Measurements from ENCODE around the gene DLX6.
A peak's percentile ranks its signal among the peaks of the same experiment; 100 is the strongest.

Gene DLX6

DNA sequence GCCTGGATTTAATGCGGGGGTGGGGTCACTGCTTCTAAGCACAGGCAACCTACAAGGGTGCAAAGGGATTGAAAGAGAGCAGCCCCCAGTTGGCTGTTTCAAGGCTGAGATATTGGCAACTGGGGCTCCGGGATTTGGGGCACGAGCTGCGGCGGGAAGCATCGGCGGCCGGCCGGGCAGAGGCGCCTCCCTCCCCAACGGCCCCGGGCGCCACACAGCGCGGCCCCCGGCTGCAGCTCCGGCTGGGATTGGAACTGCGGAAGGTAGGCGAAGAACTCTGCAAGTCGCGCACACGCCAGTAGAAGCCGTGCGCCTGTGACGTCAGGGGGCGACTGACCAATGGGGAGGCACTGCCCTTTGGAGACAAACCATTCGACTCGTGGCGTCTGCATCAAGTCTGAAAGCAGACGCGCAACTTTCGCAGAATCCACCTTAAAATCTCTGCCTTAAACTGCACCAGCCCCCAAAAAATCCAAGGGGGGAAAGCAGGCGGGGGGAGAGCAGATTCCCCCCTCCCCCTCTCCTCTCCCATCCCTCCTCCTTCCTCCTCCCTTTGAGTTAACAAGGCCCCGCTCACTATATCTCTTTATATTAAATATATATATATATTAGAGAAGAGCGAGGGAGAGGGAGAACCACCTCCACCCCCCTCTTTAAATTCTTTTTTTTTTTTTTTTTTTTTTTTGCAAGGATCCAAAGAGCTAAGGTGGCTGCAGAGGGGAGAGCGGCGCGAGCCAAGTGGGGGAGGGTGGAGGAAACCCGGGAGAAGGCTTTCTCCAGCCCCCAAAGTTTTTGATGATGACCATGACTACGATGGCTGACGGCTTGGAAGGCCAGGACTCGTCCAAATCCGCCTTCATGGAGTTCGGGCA, at the start of gene DLX6:
Gene DLX6 (plus strand): TSS at position 371 of the 872 bp plus-strand sequence. CDS start 425 bp downstream, at position 796.
- TF ChIP-seq, protein P1, sequence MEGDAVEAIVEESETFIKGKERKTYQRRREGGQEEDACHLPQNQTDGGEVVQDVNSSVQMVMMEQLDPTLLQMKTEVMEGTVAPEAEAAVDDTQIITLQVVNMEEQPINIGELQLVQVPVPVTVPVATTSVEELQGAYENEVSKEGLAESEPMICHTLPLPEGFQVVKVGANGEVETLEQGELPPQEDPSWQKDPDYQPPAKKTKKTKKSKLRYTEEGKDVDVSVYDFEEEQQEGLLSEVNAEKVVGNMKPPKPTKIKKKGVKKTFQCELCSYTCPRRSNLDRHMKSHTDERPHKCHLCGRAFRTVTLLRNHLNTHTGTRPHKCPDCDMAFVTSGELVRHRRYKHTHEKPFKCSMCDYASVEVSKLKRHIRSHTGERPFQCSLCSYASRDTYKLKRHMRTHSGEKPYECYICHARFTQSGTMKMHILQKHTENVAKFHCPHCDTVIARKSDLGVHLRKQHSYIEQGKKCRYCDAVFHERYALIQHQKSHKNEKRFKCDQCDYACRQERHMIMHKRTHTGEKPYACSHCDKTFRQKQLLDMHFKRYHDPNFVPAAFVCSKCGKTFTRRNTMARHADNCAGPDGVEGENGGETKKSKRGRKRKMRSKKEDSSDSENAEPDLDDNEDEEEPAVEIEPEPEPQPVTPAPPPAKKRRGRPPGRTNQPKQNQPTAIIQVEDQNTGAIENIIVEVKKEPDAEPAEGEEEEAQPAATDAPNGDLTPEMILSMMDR (conservative IDR thresholded peaks at IDR 0.05; ENCODE audit: control insufficient read depth, insufficient read depth, low read depth, low read length): no peak
- H3K4me3 ChIP-seq (ENCODE audit: control insufficient read depth, low read depth, low read length): peak within 1 kb of the TSS; percentile 12
- DNase-seq (ENCODE audit: low read depth): peak; percentile 56

DNA sequence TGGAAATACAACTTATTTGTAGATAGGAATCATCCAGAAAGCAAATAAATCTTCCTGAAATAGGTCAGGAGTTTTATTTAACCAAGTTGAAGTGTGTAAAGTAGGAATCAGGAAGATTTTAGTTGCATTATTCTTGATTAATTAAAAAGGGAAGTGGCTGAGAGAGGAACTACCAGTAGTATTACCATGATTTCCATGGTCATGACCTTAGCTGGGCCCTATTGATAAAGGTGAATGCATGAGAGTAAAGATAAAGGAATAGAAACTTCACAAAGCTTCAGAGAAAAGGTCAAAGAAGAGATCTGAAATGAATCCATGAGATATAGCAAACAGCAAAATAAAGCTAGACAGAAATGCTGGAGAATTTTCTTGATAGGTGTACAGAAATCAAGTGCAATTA, 46.2 kb upstream of the DLX6 start:
- TF ChIP-seq, protein P1 (conservative IDR thresholded peaks at IDR 0.05; ENCODE audit: control insufficient read depth, insufficient read depth, low read depth, low read length): no peak
- DNase-seq (ENCODE audit: low read depth): no peak
- H3K4me3 ChIP-seq (ENCODE audit: control insufficient read depth, low read depth, low read length): no peak overlapping the region

DNA sequence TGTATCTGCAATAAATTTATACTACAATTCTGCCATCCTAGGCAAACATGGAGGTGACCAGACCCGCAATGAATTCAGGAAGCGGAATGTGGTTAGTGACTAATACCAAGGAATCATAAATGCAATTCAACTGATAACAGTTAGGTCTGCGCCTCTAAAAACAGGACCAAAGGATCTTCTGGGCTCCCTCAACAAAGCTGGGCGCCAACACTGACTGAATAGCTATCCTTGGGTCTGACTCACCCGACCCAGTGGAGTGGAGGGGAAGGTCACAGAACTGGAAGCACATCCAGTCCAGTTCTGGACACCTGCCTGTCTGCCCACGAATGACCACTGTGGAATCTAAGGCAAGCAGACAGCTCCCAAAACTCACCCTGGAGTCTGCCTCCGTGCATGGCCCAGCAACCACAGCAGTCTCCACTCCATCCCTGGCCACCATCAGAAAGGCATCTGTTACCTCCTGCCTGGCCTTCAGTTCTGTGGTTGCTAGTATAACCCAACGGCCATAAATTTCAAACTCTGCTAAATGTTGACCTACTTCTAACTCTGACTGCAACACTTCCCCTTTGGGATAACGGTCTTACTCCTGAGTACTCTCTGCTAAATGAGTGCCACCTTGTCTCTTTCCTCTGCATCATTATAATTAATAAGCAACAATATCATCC, 43.0 kb upstream of the DLX6 start:
- no peak for DNase-seq (ENCODE audit: low read depth)
- no peak overlapping the region for H3K4me3 ChIP-seq (ENCODE audit: control insufficient read depth, low read depth, low read length)

DNA sequence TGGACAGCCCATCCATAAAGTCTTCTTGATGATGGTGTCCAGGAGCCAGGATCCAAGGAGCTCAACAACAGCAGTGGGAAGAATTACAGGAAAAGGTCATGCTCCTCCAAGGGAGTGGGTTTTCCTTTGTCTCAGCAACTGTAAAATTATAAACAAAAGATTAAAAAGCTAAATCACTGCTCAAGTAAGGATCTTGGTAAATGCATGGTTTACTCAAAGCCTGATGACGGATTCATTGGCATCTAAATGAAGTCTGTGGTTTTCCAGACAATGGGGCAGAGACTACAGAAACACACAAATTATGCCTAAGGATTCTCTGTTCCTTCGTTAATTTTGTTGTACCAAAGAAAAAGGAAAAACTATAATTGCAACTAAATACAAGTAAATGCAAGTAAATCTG, 36.4 kb upstream of the DLX6 start:
- TF ChIP-seq, protein P1 (conservative IDR thresholded peaks at IDR 0.05; ENCODE audit: control insufficient read depth, insufficient read depth, low read depth, low read length): no peak
- no peak overlapping the region for H3K4me3 ChIP-seq (ENCODE audit: control insufficient read depth, low read depth, low read length)
- no peak for DNase-seq (ENCODE audit: low read depth)

More for the DNA sequence above, 43.0 kb upstream of the DLX6 start:
- TF ChIP-seq, protein P1 (conservative IDR thresholded peaks at IDR 0.05; ENCODE audit: control insufficient read depth, insufficient read depth, low read depth, low read length): no peak

- TF ChIP-seq, protein P1 (conservative IDR thresholded peaks at IDR 0.05; ENCODE audit: control insufficient read depth, insufficient read depth, low read depth, low read length): no peak
- DNase-seq (ENCODE audit: low read depth): no peak
- no peak overlapping the region for H3K4me3 ChIP-seq (ENCODE audit: control insufficient read depth, low read depth, low read length)
Measured at GRCh38 chr7:96970739-96971138, 34.6 kb upstream of the DLX6 start.

DNA sequence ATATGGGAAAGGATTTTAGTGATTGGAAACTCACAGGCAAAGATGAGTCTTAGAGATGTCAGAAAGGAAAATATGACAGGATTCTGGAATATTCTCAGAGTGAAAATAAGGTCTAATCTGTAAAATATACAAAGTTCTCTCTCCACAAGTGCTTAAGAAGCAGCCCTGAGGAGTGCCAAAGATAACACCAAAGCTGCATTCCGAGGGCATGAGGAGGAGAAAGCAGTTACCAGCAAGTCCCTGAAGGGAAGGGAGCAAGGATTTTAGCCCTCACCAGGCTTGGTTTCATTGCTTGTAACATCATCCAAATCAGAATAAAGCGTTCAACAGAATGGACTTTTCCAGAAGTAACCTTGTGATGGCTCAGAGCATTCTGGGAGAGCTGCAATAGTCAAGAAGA, 31.4 kb upstream of the DLX6 start:
- no peak for DNase-seq (ENCODE audit: low read depth)
- TF ChIP-seq, protein P1 (conservative IDR thresholded peaks at IDR 0.05; ENCODE audit: control insufficient read depth, insufficient read depth, low read depth, low read length): no peak
- no peak overlapping the region for H3K4me3 ChIP-seq (ENCODE audit: control insufficient read depth, low read depth, low read length)
